SJSA1 (cell line): ENCODE results near the gene TBC1D16. TPM values are rescaled to one million over a fixed set of nuclear protein-coding genes. Genes with fewer than 3 reads are reported as not detected.

Source experiments
- DNase-seq, 2 experiments: peaks; one replicate each; pipeline ENCODE4 v3.0.0-alpha.2; 2015 to 2020; ENCODE audit warnings: low spot score in 2 of 2, low read depth in 1 of 2
- H3K27ac ChIP-seq: fragments of 250-450 bp; sonication (Bioruptor Pico); 2 replicates; pipeline ENCODE4 v1.5.1; 2020; ENCODE audit warnings: mild to moderate bottlenecking, moderate library complexity
- H3K27me3 ChIP-seq: fragments of 250-450 bp; sonication (Bioruptor Pico); replicated peaks from 2 replicates; pipeline ENCODE4 v1.5.1; 2020; ENCODE audit warnings: mild to moderate bottlenecking, moderate library complexity
- H3K36me3 ChIP-seq: fragments of 250-450 bp; sonication (Bioruptor Pico); 2 replicates; pipeline ENCODE4 v1.5.1; 2020; ENCODE audit warnings: mild to moderate bottlenecking
- H3K4me1 ChIP-seq: fragments of 250-450 bp; sonication (Bioruptor Pico); replicated peaks from 2 replicates; pipeline ENCODE4 v1.6.1; 2021; ENCODE audit warnings: mild to moderate bottlenecking
- H3K4me3 ChIP-seq: fragments of 250-450 bp; sonication (Bioruptor Pico); 2 replicates; pipeline ENCODE4 v1.5.1; 2020; ENCODE audit warnings: mild to moderate bottlenecking
- H3K9me3 ChIP-seq: fragments of 250-450 bp; sonication (Bioruptor Pico); replicated peaks from 2 replicates; pipeline ENCODE4 v1.5.1; 2020; ENCODE audit warnings: mild to moderate bottlenecking
- total RNA-seq: library from RNA; depleted of rRNA; stranded (reverse); fragments of >200 nt; shearing (Covaris generic); gene quantifications from 2 replicates; pipeline ENCODE4 v1.2.3, GENCODE V29; 2014

The TBC1D16 gene
- total RNA-seq, 1 experiment from 2014 or later: 42.0 TPM

DNA sequence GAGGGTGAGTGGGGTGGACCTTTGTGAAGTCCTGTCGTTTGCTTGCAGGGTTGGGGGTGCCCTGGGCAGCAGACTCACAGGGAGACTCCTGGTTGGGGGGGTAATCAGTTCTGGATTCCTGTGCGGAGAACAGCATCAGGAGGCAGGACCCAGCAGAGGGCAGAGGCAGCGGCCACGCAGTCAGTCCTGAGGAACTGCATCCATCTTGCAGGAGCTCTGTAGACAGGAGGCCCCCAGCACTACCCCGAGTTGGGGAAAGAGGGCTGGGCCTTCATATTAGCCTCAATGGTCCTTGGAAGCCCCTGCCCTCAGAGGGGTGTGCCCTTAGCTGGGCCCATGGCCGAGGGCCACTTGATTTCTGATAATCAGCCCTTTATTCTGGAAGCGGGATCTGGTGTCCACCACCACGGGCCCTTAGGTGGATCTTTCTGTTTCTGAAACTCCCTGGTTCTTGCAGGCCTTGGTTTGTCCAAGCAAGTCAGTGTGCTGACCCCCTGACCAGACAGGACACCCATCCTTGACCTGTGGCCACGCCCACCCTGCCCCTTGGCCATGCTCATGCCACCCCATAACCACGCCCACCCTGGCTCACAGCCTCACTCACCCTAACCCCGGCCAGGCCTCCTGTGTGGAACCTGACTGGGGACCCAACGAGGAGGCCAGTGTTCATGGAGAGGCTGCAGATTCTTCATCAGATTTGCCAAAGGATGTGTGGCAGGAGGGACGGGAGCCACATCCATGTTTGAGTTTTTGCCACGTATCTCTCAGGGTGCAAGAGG is 122.9 kb downstream of the TBC1D16 start:
- H3K27ac ChIP-seq: no peak overlapping the region
- peaks cover 8% of the 10 kb centered on the region; the same call in 1 of the 2 replicates for H3K27me3 ChIP-seq
- H3K4me3 ChIP-seq: no peak overlapping the region
- DNase-seq: no peak
- peaks cover 27% of the 10 kb centered on the region for H3K4me1 ChIP-seq
- H3K9me3 ChIP-seq: no peaks in the 10 kb centered on the region
- no peaks in the 10 kb centered on the region for H3K36me3 ChIP-seq

GRCh38 chr17:79911430-79912399 is 124.0 kb downstream of the TBC1D16 start:
- H3K4me1 ChIP-seq: peaks cover 27% of the 10 kb centered on the region
- no peak for DNase-seq
- H3K27me3 ChIP-seq: peaks cover 8% of the 10 kb centered on the region; the same call in 1 of the 2 replicates
- no peak overlapping the region for H3K4me3 ChIP-seq
- H3K27ac ChIP-seq: no peak overlapping the region
- H3K9me3 ChIP-seq: no peaks in the 10 kb centered on the region
- H3K36me3 ChIP-seq: no peaks in the 10 kb centered on the region

DNA sequence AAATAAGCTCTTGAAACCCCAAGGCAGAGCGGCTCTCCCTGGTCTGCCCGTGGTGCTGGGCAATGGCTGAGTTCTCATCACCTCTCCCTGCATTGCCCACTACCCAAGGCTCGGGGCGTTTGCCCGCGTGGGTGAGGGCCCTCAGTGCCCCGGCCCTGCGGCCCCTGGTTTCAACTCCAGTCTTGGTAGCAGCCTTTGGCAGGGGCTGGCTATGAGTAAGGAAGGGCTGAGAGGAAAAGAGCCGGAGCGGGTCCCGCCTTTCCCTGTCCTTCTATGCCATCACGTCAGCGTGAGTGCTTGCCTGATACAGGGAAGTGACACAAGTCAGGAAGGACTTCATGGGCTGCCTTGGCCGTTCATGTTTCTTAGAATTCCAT is 124.7 kb downstream of the TBC1D16 start:
- no peak for DNase-seq
- Histone ChIP-seq H3K36me3 (no peaks in the 10 kb centered on the region), H3K4me3 (no peak overlapping the region), H3K27me3 (peaks cover 8% of the 10 kb centered on the region; the same call in 1 of the 2 replicates), H3K9me3 (no peaks in the 10 kb centered on the region), H3K27ac (no peak overlapping the region), H3K4me1 (peaks cover 24% of the 10 kb centered on the region)

DNA sequence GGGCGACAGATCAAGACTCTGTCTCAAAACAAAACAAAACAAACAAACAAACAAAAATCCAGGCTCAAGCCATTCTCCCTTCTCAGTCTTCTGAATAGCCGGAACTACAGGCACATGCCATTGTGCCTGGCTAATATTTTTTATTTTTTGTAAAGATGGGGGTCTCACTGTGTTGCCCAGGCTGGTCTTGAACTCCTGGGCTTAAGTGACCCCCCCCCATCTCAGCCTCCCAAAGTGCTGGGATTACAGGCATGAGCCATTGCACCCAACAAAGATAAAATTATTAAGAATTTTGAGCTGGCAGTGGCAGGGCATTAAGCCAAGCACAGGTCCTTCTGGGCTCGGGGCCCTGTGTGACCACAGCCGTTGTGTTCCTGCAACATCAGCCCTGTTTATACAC is 126.6 kb downstream of the TBC1D16 start:
- Histone ChIP-seq H3K36me3 (no peaks in the 10 kb centered on the region), H3K27me3 (peaks cover 8% of the 10 kb centered on the region; the same call in 1 of the 2 replicates), H3K4me3 (no peak overlapping the region), H3K4me1 (peaks cover 15% of the 10 kb centered on the region), H3K27ac (no peak overlapping the region), H3K9me3 (0 out of 2 replicates have a peak, but pooled peaks cover 3% of the 10 kb centered on the region)
- no peak for DNase-seq

DNA sequence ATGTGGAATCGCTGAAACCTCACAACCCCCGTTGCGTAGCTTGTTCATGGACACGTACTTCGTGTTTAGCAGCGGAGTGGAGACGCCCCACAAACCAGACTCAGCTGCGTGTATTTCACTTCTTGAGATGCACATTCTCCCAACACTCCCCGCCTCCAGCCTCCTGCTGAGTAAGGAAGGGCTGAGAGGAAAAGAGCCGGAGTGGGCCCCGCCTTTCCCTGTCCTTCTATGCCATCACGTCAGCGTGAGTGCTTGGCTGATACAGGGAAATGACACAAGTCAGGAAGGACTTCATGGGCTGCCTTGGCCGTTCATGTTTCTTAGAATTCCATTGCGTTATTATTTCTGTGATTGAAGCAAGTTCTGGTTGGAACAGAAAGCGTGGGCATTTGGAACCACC is 127.8 kb downstream of the TBC1D16 start:
- Histone ChIP-seq H3K27me3 (peaks cover 10% of the 10 kb centered on the region; the same call in 1 of the 2 replicates), H3K4me1 (peaks cover 5% of the 10 kb centered on the region), H3K9me3 (0 out of 2 replicates have a peak, but pooled peaks cover 3% of the 10 kb centered on the region), H3K36me3 (no peaks in the 10 kb centered on the region), H3K27ac (no peak overlapping the region), H3K4me3 (no peak overlapping the region)
- DNase-seq: no peak

- H3K9me3 ChIP-seq: 0 out of 2 replicates have a peak, but pooled peaks cover 3% of the 10 kb centered on the region
- no peak for DNase-seq
- no peaks in the 10 kb centered on the region for H3K36me3 ChIP-seq
- no peak overlapping the region for H3K27ac ChIP-seq
- H3K27me3 ChIP-seq: peaks cover 15% of the 10 kb centered on the region
- H3K4me1 ChIP-seq: no peaks in the 10 kb centered on the region
- no peak overlapping the region for H3K4me3 ChIP-seq
These were observed 128.4 kb downstream of the TBC1D16 start for GRCh38 chr17:79907217-79907715.

- H3K9me3 ChIP-seq: 0 out of 2 replicates have a peak, but pooled peaks cover 3% of the 10 kb centered on the region
- H3K4me1 ChIP-seq: no peaks in the 10 kb centered on the region
- H3K27ac ChIP-seq: no peak overlapping the region
- no peak for DNase-seq
- H3K27me3 ChIP-seq: peaks cover 29% of the 10 kb centered on the region
- no peak overlapping the region for H3K4me3 ChIP-seq
- no peaks in the 10 kb centered on the region for H3K36me3 ChIP-seq
These were observed 129.8 kb downstream of the TBC1D16 start for GRCh38 chr17:79905832-79906231.

GRCh38 chr17:79904865-79905264 is 130.8 kb downstream of the TBC1D16 start:
- Histone ChIP-seq H3K27ac (no peak overlapping the region), H3K27me3 (peaks cover 32% of the 10 kb centered on the region), H3K36me3 (no peaks in the 10 kb centered on the region), H3K4me1 (no peaks in the 10 kb centered on the region), H3K4me3 (no peak overlapping the region), H3K9me3 (0 out of 2 replicates have a peak, but pooled peaks cover 3% of the 10 kb centered on the region)
- no peak for DNase-seq

DNA sequence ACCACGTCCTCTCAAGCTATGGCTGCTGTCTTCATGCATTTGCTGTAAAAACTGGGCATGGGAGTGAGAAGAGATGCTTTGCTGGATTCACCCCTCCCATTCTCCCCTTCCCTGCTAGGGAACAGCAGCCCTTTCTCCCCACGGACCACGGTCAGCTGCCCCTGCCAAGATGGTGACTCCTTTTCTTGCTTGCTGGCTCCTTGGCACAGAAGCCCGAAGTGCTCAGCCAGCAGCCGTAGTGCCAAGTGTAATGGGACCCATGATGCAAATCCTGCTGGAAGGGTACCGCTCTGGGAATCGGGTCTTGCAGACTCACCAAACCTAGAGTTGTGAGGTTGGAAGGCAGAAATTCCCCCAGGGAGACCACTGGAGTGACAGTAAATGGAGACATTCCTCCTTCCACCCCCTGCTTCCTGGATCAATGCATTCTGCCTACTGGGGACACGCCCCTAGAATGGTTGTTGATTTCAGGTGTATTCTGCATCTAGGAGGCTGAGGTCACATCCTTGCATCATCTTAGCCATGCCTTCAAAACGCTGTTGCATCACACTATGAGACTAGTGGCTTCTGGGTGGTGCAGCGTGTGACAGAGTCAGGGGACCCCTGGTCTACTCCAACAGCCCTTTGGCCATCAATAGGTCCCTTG is 133.4 kb downstream of the TBC1D16 start:
- H3K27me3 ChIP-seq: peaks cover 51% of the 10 kb centered on the region
- DNase-seq: no peak

GRCh38 chr17:79901131-79901530 is 134.5 kb downstream of the TBC1D16 start:
- Histone ChIP-seq H3K4me3 (no peak overlapping the region), H3K27ac (no peak overlapping the region), H3K36me3 (no peaks in the 10 kb centered on the region), H3K27me3 (peaks cover 55% of the 10 kb centered on the region), H3K9me3 (0 out of 2 replicates have a peak, but pooled peaks cover 3% of the 10 kb centered on the region), H3K4me1 (no peaks in the 10 kb centered on the region)
- DNase-seq: no peak

More for the DNA sequence above, 133.4 kb downstream of the TBC1D16 start:
- no peak overlapping the region for H3K27ac ChIP-seq
- H3K4me3 ChIP-seq: no peak overlapping the region
- 0 out of 2 replicates have a peak, but pooled peaks cover 3% of the 10 kb centered on the region for H3K9me3 ChIP-seq
- no peaks in the 10 kb centered on the region for H3K4me1 ChIP-seq
- no peaks in the 10 kb centered on the region for H3K36me3 ChIP-seq

DNA sequence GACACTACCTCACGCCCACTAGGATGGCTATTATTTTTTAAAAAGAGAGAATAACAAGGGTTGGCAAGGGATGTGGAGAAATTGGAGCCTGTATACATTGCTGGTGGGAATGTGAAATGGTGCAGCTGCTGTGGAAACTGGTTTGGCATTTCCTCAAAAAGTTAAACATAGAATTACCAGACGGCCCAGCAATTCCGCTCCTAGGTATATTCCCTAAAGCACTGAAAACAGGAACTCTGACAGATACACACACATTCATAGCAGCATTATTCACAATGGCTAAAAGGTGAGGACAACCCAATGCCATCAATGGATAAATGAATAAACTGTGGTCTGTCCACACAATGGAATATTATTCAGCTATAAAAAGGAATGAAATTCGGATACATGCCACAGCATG is 136.1 kb downstream of the TBC1D16 start:
- Histone ChIP-seq H3K9me3 (0 out of 2 replicates have a peak, but pooled peaks cover 3% of the 10 kb centered on the region), H3K4me1 (no peaks in the 10 kb centered on the region), H3K27me3 (peaks cover 55% of the 10 kb centered on the region), H3K4me3 (no peak overlapping the region), H3K36me3 (no peaks in the 10 kb centered on the region), H3K27ac (no peak overlapping the region)
- DNase-seq: no peak

DNA sequence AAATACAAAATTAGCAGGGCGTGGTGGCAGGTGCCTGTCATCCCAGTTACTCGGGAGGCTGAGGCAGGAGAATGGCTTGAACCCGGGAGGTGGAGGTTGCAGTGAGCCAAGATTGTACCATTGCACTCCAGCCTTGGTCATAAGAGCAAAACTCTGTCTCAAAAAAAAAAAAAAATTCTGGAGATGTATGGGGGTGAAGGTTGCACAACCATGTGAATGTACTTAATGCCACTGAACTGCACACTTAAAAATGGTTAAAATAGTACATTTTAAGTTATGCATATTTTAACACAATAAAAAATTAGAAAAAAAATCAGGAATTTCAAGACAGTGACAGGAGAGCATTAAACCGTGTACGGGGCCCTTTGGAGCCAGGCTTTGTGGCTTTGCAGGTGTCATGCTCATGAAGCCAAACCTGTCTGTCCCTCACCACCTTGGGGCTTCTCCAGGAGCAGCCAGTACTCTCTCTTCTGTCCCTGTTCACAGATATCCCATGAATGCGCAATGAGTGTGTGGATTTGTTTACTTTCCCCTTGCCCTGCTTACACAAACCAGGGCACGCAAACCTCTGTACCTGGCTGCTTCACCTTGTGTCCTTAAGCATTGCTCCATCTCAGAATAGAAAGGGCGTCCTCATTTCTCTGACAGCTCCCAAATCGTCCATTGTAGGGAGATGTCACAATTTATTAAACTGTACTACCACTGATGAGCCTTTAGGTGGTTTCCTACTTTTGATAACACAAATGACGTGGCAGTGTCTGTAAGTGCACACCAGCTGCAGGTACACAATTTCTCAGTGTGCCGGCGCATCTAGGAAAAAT is 138.2 kb downstream of the TBC1D16 start:
- no peaks in the 10 kb centered on the region for H3K4me1 ChIP-seq
- H3K9me3 ChIP-seq: no peaks in the 10 kb centered on the region

More for the DNA sequence above, 138.2 kb downstream of the TBC1D16 start:
- no peak for DNase-seq
- Histone ChIP-seq H3K4me3 (no peak overlapping the region), H3K27me3 (peaks cover 50% of the 10 kb centered on the region), H3K27ac (no peak overlapping the region), H3K36me3 (no peaks in the 10 kb centered on the region)
